ENCODE measurements around the gene WDR44.

The WDR44 gene

DNA sequence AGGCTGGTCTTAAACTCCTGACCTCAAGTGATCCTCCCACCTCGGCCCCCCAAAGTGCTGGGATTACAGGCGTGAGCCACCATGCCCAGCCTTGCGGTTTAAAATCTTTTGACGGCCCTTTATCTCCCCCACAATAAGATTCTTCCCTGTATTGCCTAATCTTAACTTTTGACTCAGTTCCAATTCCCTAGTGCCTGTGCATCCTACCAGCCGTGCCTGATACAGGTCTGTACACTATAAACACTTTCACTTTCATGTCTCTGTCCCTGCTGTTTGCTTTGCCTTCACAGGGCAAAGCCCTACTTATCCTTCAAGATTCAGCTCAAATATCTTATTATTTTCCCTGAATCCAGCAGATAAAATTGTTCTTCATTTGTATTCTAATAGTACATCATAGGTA is 74.6 kb downstream of the WDR44 start:
- no peaks in the 10 kb centered on the region for H3K36me3 ChIP-seq (ENCODE audit: control insufficient read depth, low read length)
- H3K4me1 ChIP-seq (ENCODE audit: control insufficient read depth, low read length) = no peaks in the 10 kb centered on the region
- no peak overlapping the region for H3K4me2 ChIP-seq (ENCODE audit: low read length)
- no peaks in the 10 kb centered on the region for H3K27me3 ChIP-seq (ENCODE audit: control insufficient read depth, low read length)
- no peaks in the 10 kb centered on the region for H3K9me3 ChIP-seq (ENCODE audit: control insufficient read depth, insufficient read depth, low read length)
- H4K20me1 ChIP-seq (ENCODE audit: control insufficient read depth, insufficient read depth, low read depth, low read length) = no peaks in the 10 kb centered on the region
- H3K27ac ChIP-seq (ENCODE audit: low read depth, low read length) = no peak overlapping the region
- H3K4me3 ChIP-seq (ENCODE audit: low read length) = no peak overlapping the region
- H3K79me2 ChIP-seq (ENCODE audit: control insufficient read depth, low read length) = no peaks in the 10 kb centered on the region
- no peaks in the 10 kb centered on the region for H3F3A ChIP-seq (ENCODE audit: control insufficient read depth, insufficient read depth)
- no peaks in the 10 kb centered on the region for H3K9me2 ChIP-seq (replicated peaks; ENCODE audit: control insufficient read depth, low read length)
- no peak for TF ChIP-seq EZH2phosphoT487 (IDR thresholded peaks at IDR 0.05; ENCODE audit: borderline replicate concordance, low read length)
- TF ChIP-seq, protein P1, sequence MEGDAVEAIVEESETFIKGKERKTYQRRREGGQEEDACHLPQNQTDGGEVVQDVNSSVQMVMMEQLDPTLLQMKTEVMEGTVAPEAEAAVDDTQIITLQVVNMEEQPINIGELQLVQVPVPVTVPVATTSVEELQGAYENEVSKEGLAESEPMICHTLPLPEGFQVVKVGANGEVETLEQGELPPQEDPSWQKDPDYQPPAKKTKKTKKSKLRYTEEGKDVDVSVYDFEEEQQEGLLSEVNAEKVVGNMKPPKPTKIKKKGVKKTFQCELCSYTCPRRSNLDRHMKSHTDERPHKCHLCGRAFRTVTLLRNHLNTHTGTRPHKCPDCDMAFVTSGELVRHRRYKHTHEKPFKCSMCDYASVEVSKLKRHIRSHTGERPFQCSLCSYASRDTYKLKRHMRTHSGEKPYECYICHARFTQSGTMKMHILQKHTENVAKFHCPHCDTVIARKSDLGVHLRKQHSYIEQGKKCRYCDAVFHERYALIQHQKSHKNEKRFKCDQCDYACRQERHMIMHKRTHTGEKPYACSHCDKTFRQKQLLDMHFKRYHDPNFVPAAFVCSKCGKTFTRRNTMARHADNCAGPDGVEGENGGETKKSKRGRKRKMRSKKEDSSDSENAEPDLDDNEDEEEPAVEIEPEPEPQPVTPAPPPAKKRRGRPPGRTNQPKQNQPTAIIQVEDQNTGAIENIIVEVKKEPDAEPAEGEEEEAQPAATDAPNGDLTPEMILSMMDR (IDR thresholded peaks at IDR 0.05; ENCODE audit: low read depth, low read length, poor library complexity, severe bottlenecking) = no peak

DNA sequence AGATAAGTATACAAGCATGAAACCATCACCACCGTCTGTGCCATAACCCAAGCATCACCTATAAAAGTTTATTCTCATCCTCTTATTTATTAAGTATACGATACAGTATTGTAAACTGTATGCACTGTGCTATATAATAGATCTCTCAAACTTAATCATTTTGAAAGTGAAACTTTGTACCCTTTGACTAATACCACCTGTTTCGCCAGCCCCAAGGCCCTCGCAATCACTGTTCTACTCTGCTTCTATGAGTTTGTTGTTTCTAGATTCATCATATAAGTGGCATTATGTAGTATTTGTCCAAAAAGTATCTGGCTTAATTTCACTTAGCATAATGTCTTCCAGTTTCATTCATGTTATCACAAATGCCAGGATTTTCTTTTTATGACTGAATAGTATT is 77.7 kb downstream of the WDR44 start:
- Histone ChIP-seq H3K9me3 (ENCODE audit: control insufficient read depth, insufficient read depth, low read length) (no peaks in the 10 kb centered on the region), H4K20me1 (ENCODE audit: control insufficient read depth, insufficient read depth, low read depth, low read length) (no peaks in the 10 kb centered on the region), H3K4me1 (ENCODE audit: control insufficient read depth, low read length) (no peaks in the 10 kb centered on the region), H3K79me2 (ENCODE audit: control insufficient read depth, low read length) (no peaks in the 10 kb centered on the region), H3K4me3 (ENCODE audit: low read length) (no peak overlapping the region), H3K36me3 (ENCODE audit: control insufficient read depth, low read length) (no peaks in the 10 kb centered on the region), H3K9me2 (replicated peaks; ENCODE audit: control insufficient read depth, low read length) (no peaks in the 10 kb centered on the region), H3K4me2 (ENCODE audit: low read length) (no peak overlapping the region), H3F3A (ENCODE audit: control insufficient read depth, insufficient read depth) (no peaks in the 10 kb centered on the region), H3K27me3 (ENCODE audit: control insufficient read depth, low read length) (no peaks in the 10 kb centered on the region), H3K27ac (ENCODE audit: low read depth, low read length) (no peak overlapping the region)
- TF ChIP-seq EZH2phosphoT487 (IDR thresholded peaks at IDR 0.05; ENCODE audit: borderline replicate concordance, low read length) = no peak
- TF ChIP-seq, protein P1 (IDR thresholded peaks at IDR 0.05; ENCODE audit: low read depth, low read length, poor library complexity, severe bottlenecking) = no peak

DNA sequence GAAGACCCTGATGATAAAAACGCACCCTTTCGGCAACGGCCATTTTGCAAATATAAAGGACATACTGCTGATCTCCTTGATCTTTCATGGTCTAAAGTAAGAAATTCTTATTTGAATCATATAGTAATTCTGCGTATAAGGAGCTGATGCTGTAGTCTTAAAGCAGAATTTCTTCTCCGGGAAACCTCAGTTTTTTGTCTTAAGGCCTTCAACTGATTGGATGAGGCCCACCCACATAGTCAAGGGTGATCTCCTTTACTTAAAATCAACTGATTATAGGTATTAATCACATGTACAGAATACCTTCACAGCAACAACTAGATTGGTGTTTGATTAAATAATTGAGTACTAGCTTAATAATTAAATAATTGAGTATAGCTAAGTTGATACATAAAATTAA is 86.9 kb downstream of the WDR44 start:
- Histone ChIP-seq H3K4me2 (ENCODE audit: low read length) (no peak overlapping the region), H3K9me3 (ENCODE audit: control insufficient read depth, insufficient read depth, low read length) (no peaks in the 10 kb centered on the region), H4K20me1 (ENCODE audit: control insufficient read depth, insufficient read depth, low read depth, low read length) (no peaks in the 10 kb centered on the region), H3K36me3 (ENCODE audit: control insufficient read depth, low read length) (no peaks in the 10 kb centered on the region), H3K4me3 (ENCODE audit: low read length) (no peak overlapping the region), H3F3A (ENCODE audit: control insufficient read depth, insufficient read depth) (no peaks in the 10 kb centered on the region), H3K27ac (ENCODE audit: low read depth, low read length) (no peak overlapping the region), H3K9me2 (replicated peaks; ENCODE audit: control insufficient read depth, low read length) (no peaks in the 10 kb centered on the region), H3K4me1 (ENCODE audit: control insufficient read depth, low read length) (no peaks in the 10 kb centered on the region), H3K27me3 (ENCODE audit: control insufficient read depth, low read length) (no peaks in the 10 kb centered on the region), H3K79me2 (ENCODE audit: control insufficient read depth, low read length) (no peaks in the 10 kb centered on the region)
- TF ChIP-seq EZH2phosphoT487 (IDR thresholded peaks at IDR 0.05; ENCODE audit: borderline replicate concordance, low read length) = no peak
- TF ChIP-seq, protein P1 (IDR thresholded peaks at IDR 0.05; ENCODE audit: low read depth, low read length, poor library complexity, severe bottlenecking) = no peak

DNA sequence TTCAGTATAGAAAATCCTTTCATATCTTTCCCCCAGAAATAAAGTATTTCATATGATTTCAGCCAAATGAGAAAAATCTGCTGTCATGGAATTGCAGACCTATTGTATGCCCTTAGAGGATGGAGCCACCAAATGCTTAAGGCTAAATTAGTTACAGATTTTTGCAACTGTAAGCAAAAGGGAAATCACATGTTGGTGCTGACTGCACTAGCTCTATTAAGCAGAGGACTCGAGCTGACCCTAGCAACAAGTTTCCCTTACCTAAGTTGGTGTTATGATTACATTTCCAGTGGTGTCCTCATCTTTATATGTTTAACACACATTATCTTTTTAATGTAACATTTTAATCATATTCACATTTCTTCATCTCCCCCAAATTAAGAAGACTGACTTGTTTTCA is 91.4 kb downstream of the WDR44 start:
- no peaks in the 10 kb centered on the region for H3K36me3 ChIP-seq (ENCODE audit: control insufficient read depth, low read length)
- H3K4me2 ChIP-seq (ENCODE audit: low read length) = no peak overlapping the region
- no peaks in the 10 kb centered on the region for H3F3A ChIP-seq (ENCODE audit: control insufficient read depth, insufficient read depth)
- H3K27me3 ChIP-seq (ENCODE audit: control insufficient read depth, low read length) = no peaks in the 10 kb centered on the region
- H3K4me3 ChIP-seq (ENCODE audit: low read length) = no peak overlapping the region
- no peaks in the 10 kb centered on the region for H3K79me2 ChIP-seq (ENCODE audit: control insufficient read depth, low read length)
- no peaks in the 10 kb centered on the region for H3K4me1 ChIP-seq (ENCODE audit: control insufficient read depth, low read length)
- TF ChIP-seq, protein P1 (IDR thresholded peaks at IDR 0.05; ENCODE audit: low read depth, low read length, poor library complexity, severe bottlenecking) = no peak
- TF ChIP-seq EZH2phosphoT487 (IDR thresholded peaks at IDR 0.05; ENCODE audit: borderline replicate concordance, low read length) = no peak
- H3K9me3 ChIP-seq (ENCODE audit: control insufficient read depth, insufficient read depth, low read length) = no peaks in the 10 kb centered on the region
- no peaks in the 10 kb centered on the region for H3K9me2 ChIP-seq (replicated peaks; ENCODE audit: control insufficient read depth, low read length)
- no peaks in the 10 kb centered on the region for H4K20me1 ChIP-seq (ENCODE audit: control insufficient read depth, insufficient read depth, low read depth, low read length)
- H3K27ac ChIP-seq (ENCODE audit: low read depth, low read length) = no peak overlapping the region

Measured in DOHH2 (cell line).